ENCODE results near the gene NCOR2.

The NCOR2 gene

DNA sequence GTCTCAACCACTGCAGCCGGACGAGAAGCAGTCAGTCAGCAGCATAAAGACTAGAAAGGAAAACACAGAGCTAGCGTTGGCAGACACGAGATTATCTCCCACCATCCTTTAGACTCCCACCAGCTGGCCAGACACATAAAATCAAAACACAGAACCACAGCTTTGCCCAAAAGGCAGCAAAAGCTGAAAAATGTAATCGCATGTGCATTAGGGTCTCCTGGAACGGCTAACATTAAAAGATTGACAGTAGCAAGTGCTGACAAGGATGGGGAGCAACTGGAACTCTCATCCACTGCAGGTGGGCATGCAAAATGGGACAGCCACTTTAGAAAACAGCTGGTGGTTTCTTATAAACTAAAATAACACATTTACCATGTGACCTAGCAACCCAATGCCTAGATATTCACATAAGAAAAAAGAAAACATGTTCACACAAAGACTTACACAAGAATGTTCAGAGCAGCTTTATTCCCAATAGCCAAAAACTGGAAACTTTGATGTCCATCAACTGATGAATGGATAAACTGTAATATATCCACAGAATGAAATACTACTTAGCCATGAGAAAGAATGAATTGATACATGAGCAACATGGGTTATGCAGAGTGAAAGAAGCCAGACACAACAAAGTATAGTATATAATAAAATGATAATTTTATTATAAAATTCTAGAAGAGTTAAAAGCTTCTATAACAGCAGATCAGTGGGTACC is 37.7 kb downstream of the NCOR2 start:
- no peak for DNase-seq (ENCODE audit: extremely low read depth in 1 of 2, low read depth in 1 of 2)

DNA sequence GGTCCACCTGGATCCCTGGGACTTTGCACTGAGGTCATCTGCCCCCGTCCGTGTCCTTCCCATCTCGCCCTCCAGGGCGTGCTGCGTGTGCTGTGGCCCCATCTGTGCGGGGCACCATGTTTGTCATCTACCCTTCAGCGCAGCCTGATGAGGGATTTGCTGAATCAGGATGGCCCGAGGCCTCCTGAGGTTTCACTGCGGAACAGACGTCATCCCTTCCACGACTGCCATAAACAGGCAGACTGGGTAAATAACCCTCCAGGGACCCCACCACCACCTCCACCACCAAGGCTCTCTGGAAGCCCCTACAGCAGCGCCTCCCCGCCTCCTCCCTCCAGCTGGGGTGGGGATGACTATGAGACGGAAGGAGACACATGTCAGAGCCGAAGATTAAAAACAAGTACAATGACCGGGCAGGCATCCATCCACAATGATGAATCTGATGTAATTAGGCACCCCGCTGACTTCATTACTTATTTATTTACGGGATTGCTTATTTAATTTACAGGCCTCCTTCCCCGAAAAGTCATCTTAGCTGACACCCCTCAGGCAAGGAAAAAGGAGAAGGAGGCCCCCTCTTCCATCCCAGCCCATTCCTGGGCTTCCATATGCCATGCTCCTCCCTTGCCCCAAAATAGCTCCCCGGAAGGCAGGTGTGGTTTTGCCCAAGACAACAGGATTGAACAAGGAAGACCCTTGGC is 39.4 kb downstream of the NCOR2 start:
- DNase-seq (ENCODE audit: extremely low read depth in 1 of 2, low read depth in 1 of 2): no peak

DNA sequence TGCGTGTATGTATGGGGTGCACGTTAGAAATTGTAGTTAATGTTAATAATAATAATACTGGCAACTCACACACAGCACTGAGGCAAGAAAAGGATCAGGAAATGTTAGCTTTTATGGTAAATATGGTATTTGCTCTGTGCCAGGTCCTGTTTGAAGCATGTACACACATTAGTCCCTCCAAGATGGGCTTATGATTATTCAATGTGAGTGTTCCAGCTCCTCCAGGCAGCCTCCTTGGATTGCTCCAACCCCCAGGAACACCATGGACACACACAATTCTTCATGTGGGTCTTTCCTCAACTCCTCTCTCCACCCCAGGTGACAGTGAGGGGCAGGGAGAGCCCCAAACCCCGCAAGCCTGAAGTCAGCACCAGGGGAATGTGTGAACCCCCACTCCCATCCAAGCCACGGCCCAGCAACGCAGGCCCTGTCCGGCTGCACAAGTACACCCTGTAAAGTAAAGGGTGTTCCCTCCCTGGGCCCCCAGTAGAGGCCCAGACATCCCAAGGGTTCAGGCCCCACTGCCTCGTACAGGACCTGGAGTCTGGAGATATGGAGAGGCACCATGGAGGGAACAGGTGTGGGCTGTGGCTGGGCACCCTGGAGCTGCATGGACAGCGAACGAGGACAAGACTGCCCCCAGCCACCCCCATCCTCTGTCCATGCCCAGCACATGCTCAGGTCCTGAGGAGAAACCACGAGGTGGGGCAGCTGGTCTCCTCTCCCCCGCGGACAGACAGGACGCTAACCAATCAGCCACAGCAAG is 41.3 kb downstream of the NCOR2 start:
- DNase-seq (ENCODE audit: extremely low read depth in 1 of 2, low read depth in 1 of 2): no peak

DNA sequence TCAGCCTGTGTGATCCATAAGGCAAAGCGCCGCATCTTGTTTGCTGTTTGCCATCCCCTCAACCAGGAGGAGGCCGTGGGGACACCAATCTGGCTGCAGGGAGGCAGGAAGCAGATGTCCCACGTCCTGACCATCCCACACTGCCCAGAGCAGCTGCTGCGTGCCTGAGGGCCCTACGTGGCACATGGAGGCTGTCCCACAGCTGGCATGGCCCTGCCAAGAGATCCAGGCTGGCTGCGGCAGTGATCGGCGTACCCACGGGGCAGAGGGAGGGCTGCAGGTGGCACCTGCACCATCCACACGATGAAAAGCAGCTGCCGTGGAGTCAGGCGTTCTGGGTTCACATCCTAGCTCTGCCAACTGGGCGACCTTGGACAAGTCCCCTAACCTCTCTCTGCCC is 42.0 kb downstream of the NCOR2 start:
- DNase-seq (ENCODE audit: extremely low read depth in 1 of 2, low read depth in 1 of 2): no peak

DNA sequence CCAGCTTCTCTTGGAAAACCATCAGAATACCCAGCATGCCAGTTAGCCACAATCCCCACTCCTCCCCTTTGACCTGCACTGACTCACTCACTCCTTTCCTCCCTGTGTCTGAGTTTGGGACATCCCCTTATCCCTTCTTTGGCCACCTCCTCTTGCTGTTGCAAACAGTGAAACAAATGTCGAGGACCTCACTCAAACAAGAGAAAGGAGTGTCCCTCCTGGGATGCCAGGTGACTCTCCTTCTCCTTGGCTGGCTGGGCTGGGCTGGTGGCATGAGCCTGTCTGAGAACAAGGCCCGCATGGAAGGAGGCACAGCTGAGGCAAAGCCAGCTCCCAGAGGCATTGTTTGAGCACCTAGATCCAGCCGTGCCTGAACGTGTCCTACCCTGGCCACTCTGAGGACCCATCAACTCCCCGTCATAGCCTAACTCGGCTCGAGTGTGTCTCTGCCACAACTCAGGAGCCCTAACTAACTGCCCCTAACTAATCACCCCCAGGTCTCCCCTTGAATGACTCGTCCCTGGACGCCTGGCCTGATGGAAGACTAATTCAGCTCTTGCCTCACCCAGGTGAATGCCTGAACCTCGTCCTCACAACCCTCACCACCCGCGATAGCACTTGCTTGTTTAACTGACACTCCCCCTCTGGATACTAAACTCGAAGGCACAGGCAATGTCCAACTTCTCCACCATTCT is 43.0 kb downstream of the NCOR2 start:
- no peak for DNase-seq (ENCODE audit: extremely low read depth in 1 of 2, low read depth in 1 of 2)

DNA sequence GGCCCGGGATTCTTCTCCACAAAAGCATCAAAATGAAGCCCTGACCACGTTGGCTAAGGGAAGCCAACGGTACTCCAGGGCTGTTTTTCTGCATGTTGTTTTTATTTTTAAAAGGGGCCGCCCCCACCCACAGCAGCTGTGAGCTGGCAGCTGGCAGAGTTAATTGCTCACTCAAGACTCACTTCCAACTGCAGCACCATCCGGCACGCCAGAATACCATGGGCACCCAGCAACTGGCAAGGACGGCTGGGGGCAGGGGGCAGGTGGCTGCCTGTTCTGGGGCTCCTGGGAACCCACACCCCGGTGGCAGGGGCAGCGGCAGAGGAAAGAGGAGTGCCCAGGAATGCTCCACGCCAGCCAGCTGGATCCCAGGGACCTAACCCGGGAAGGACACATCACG is 44.3 kb downstream of the NCOR2 start:
- no peak for DNase-seq (ENCODE audit: extremely low read depth in 1 of 2, low read depth in 1 of 2)

DNA sequence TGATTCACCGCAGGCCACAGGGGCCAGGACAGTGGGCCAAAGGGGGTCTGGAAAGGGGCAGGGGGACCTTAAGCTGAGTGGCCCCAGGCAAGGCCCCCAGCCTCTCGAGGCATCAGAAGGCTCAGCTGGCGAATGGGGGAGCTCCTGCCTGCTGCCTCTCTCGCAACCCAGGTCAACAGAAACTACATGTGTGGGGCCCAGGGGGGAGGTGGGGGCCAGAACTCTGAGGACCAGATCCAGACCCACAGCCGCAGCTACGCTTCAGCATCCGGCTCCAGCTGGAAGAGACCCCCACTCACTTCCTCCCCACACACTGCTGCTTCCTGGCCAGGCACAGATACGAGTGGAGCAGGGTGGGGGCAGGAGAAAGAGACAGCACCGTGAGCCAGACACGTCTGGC is 46.5 kb downstream of the NCOR2 start:
- DNase-seq (ENCODE audit: extremely low read depth in 1 of 2, low read depth in 1 of 2): no peak

DNA sequence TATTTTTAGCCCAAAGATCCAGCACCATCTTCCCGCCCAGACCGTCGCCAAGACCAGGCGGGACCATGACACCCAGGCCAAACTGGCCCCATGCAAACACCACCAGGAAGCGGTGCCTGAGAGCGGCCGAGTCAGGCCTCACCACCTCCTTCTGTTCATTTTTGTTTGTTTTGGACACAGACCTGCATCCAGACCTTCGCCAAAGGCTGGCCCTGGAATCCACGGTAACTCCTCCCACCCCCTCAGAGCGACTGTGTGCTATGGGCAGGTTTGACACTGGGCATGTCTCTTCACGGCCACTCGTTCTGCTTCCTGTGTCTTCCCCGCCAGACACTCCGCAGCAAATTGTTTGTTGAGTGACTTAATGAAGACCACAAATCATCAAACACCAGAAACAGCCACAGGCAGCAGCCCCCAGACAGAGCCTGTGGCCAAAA is 47.1 kb downstream of the NCOR2 start:
- DNase-seq (ENCODE audit: extremely low read depth in 1 of 2, low read depth in 1 of 2): no peak

DNA sequence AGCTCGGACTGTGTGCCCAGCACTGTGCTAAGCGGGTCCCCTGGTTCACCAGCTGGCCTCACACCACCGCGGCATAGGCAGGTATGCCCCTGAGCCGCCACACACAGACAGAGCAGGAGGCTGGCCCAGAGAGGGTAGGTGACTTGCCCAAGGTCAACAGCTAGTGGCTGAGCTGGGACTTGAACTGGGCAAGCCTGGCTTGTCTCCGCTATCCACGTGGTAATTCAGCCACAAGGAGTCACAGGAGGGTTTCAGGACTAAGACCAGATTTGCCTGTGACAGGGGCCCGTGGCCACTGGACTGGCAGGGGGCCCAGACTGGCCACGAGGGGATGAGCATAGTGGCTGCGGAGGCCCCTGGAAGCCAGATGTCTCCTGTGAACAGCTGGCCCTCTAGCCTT is 47.7 kb downstream of the NCOR2 start:
- no peak for DNase-seq (ENCODE audit: extremely low read depth in 1 of 2, low read depth in 1 of 2)

DNA sequence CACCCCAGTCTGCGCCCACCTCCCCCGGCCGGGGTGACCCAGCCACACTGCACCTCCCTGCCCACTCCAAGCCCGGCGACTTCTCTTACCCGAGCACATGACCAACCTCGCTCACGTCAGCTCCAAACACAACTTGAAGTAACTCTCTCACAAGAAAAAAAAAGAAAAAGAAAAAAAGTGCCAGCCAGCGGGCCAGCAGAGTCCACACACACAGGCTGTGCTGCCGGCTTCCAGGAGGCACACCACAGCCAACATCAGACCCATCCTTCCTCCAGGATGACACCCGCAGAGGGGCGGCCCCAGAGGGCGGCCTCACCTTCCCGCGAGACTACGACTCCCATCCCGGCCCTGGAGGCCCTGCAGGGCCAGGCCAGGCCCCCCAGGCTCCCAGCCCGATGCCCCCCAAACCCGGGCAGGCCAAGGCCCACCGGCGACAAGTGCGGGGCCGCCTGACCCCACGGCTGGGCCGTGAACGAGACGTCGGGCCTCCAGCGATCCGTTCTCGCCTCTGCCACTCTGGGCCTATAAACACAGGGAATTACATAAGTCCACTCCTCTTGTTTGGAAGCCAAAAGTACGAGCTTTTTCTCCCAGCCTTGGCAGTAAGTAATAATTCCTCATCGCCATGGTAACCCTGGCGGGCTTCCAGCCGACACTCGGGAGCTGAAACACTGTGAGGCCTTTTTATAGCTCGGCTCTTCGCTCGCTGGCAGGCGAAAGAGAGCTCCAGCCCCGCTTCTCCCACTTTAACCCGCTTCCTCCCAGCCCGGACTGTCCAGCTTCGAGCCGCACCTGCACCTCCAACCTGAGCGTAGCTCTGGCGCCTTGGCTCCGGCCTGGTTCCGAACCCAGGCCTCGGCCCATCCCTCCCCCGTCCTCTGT is 49.1 kb downstream of the NCOR2 start:
- no peak for DNase-seq (ENCODE audit: extremely low read depth in 1 of 2, low read depth in 1 of 2)

Measured in activated CD8-positive, alpha-beta memory T cell treated with anti-CD3 and anti-CD28 coated beads for 1 hour (primary cell).